Esophagus muscularis mucosa (tissue), 4 donors: Measurements from ENCODE around the gene CALML3. TPM values are rescaled to one million over a fixed set of nuclear protein-coding genes. Genes with fewer than 3 reads are reported as not detected.

Source experiments
- DNase-seq: peaks from one replicate; pipeline ENCODE4 v3.0.0-alpha.2; 2017; ENCODE audit errors: extremely low spot score
- H3K27ac ChIP-seq, 4 donors: fragments of 200-600 bp; sonication (generic); replicated peaks in 1 of 4; 1 replicate in 3 of 4; 2 replicates in 1 of 4; pipeline ENCODE4 v1.5.1; 2016 to 2019; ENCODE audit warnings: mild to moderate bottlenecking in 1 of 4
- H3K27me3 ChIP-seq, 4 donors: fragments of 200-600 bp; sonication (generic); one replicate each; pipeline versions ENCODE4 v1.5.1 to v1.6.0; 2016 to 2019
- H3K36me3 ChIP-seq, 4 donors: fragments of 200-600 bp; sonication (generic); one replicate each; pipeline ENCODE4 v1.5.1; 2016 to 2019
- H3K4me1 ChIP-seq, 4 donors: fragments of 200-600 bp; sonication (generic); one replicate each; pipeline ENCODE4 v1.5.1; 2016 to 2019
- H3K4me3 ChIP-seq, 4 donors: fragments of 200-600 bp; sonication (generic); 1 replicate in 2 of 4; 2 replicates in 2 of 4; pipeline ENCODE4 v1.5.1; 2016 to 2019; ENCODE audit warnings: mild to moderate bottlenecking in 4 of 4, moderate library complexity in 1 of 4
- H3K9me3 ChIP-seq, 4 donors: fragments of 200-600 bp; sonication (generic); 1 replicate in 3 of 4; 2 replicates in 1 of 4; pipeline ENCODE4 v1.5.1; 2016 to 2019
- CTCF ChIP-seq, 3 experiments: fragments of 200-600 bp in 2 of 3; fragments of 450-650 bp in 1 of 3; sonication (generic) in 2 of 3; IDR thresholded peaks; one replicate each; pipeline ENCODE4 v1.5.1; 2017 to 2019; ENCODE audit warnings: antibody characterized with exemption in 3 of 3, mild to moderate bottlenecking in 2 of 3, moderate library complexity in 1 of 3
- EP300 ChIP-seq: sonication (generic); formaldehyde crosslinking; IDR thresholded peaks from one replicate; pipeline ENCODE4 v1.6.1; 2017; ENCODE audit warnings: antibody characterized with exemption
- POLR2A ChIP-seq: fragments of 450-650 bp; IDR thresholded peaks from one replicate; pipeline ENCODE4 v1.6.1; 2017; ENCODE audit warnings: antibody characterized with exemption, moderate library complexity, mild to moderate bottlenecking, low read depth
- POLR2AphosphoS5 ChIP-seq, 2 donors: sonication (generic); formaldehyde crosslinking; IDR thresholded peaks; one replicate each; pipeline ENCODE4 v1.6.1; 2017; ENCODE audit warnings: antibody characterized with exemption in 2 of 2
- WGBS: methylation state at CpG from one replicate; pipeline ENCODE4 v1.1.5; 2018; 5-methylcytosine and 5-hydroxymethylcytosine counted together
- intact Hi-C: fragments of 100-400 bp; cut with DNase I; formaldehyde crosslinking; loops from one replicate; pipeline ENCODE4 v1.15.1; 2023
- total RNA-seq, 4 donors: library from RNA; depleted of rRNA; stranded (reverse); fragments of >200 nt; gene quantifications; one replicate each; pipeline versions ENCODE4 v1.1.0 to v1.2.1, GENCODE V29; 2016

Gene CALML3
- total RNA-seq, 4 donors from 2014 or later, result not detected

GRCh38 chr10:5570979-5571810, 46.4 kb downstream of the CALML3 start:
- WGBS, result 90% methylated on average over 13 of the region's 13 CpGs
- no peak for DNase-seq
- intact Hi-C loops, result no loop called here

GRCh38 chr10:5571826-5572225, 47.1 kb downstream of the CALML3 start:
- TF ChIP-seq CTCF (IDR thresholded peaks at IDR 0.05) (no peak), EP300 (no peak), POLR2AphosphoS5 (IDR thresholded peaks at IDR 0.05) (no peak), POLR2A (no peak)
- Histone ChIP-seq H3K27me3 (no peaks in the 10 kb centered on the region), H3K36me3 (no peaks in the 10 kb centered on the region), H3K4me3 (no peak overlapping the region), H3K9me3 (no peaks in the 10 kb centered on the region), H3K27ac (no peak overlapping the region), H3K4me1 (peaks cover 0 to 46% (median 36%) of the 10 kb centered on the region in 4 donors)
- 99% methylated on average over 6 of the region's 6 CpGs for WGBS
- DNase-seq, result no peak
- intact Hi-C loops, result no loop called here

More at GRCh38 chr10:5570979-5571810, 46.4 kb downstream of the CALML3 start:
- TF ChIP-seq POLR2AphosphoS5 (IDR thresholded peaks at IDR 0.05), result no peak
- TF ChIP-seq CTCF (IDR thresholded peaks at IDR 0.05), result no peak
- no peak for TF ChIP-seq EP300
- TF ChIP-seq POLR2A, result no peak
- H3K27ac ChIP-seq, result no peak overlapping the region
- no peak overlapping the region for H3K4me3 ChIP-seq
- H3K4me1 ChIP-seq, result peaks cover 0 to 41% (median 33%) of the 10 kb centered on the region in 4 donors
- no peaks in the 10 kb centered on the region for H3K9me3 ChIP-seq
- no peaks in the 10 kb centered on the region for H3K27me3 ChIP-seq
- no peaks in the 10 kb centered on the region for H3K36me3 ChIP-seq

GRCh38 chr10:5573319-5573950, 48.7 kb downstream of the CALML3 start:
- Histone ChIP-seq H3K27me3 (no peaks in the 10 kb centered on the region), H3K4me1 (peaks cover 0 to 46% (median 36%) of the 10 kb centered on the region in 4 donors), H3K9me3 (no peaks in the 10 kb centered on the region), H3K36me3 (no peaks in the 10 kb centered on the region), H3K4me3 (no peak overlapping the region), H3K27ac (peak overlapping the region; percentile 53 to 70 (median 66))
- WGBS, result 92% methylated on average over 10 of the region's 10 CpGs
- intact Hi-C loops, result no loop called here
- no peak for TF ChIP-seq EP300
- no peak for TF ChIP-seq POLR2A
- TF ChIP-seq POLR2AphosphoS5 (IDR thresholded peaks at IDR 0.05), result no peak
- TF ChIP-seq CTCF (IDR thresholded peaks at IDR 0.05), result no peak
- DNase-seq, result no peak

- Histone ChIP-seq H3K9me3 (no peaks in the 10 kb centered on the region), H3K27me3 (no peaks in the 10 kb centered on the region), H3K36me3 (no peaks in the 10 kb centered on the region), H3K27ac (peak overlapping the region; percentile 53 to 70 (median 66)), H3K4me1 (peaks cover 0 to 46% (median 36%) of the 10 kb centered on the region in 4 donors), H3K4me3 (no peak overlapping the region)
- TF ChIP-seq POLR2AphosphoS5 (IDR thresholded peaks at IDR 0.05) (peak; percentile 71 to 72), EP300 (peak; percentile 40), POLR2A (no peak)
- 89% methylated on average over 13 of the region's 20 CpGs for WGBS
- no peak for DNase-seq
- intact Hi-C loops, result no loop called here
These were observed 49.3 kb downstream of the CALML3 start for GRCh38 chr10:5573968-5574641.
